ENCODE results near the gene PROM1. TPM values are rescaled to one million over a fixed set of nuclear protein-coding genes. Genes with fewer than 3 reads are reported as not detected.

PROM1 gene
- total and polyA plus RNA-seq, 2 of the 4 experiments (the other 2 are of a cell fraction), result not detected

DNA sequence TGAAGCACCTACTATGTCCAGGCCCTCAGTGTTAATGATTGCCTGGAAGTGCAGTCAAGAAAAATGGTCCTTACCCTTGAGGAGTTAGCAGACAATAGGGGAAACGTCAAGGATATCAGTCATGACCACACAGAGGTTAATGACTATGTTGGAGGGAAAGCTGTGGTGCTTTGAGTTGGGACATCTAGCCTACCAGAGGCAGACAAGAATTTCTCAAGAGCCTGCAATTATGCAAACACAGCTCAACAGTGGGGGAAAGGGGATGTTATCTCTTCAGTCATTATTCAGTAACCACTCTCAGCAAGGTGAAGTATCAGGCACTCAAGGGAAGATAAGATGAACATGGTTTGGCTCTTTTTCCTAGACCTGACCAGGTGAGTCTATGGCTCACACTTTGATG is 138.3 kb downstream of the PROM1 start:
- Histone ChIP-seq H3K9me1 (ENCODE audit: insufficient read depth, low read length) (no peaks in the 10 kb centered on the region), H3K4me3 (ENCODE audit: insufficient read depth, low read depth, low read length) (no peak overlapping the region), H3K4me2 (ENCODE audit: low read depth, low read length) (no peak overlapping the region), H2BK120ac (ENCODE audit: low read depth, low read length) (no peak overlapping the region), H2AFZ (replicated peaks; ENCODE audit: low read length, poor library complexity) (no peak overlapping the region), H3K27ac (ENCODE audit: insufficient read depth, low read length) (no peak overlapping the region), H3K36me3 (ENCODE audit: control insufficient read depth, insufficient read depth, low read length) (no peaks in the 10 kb centered on the region), H4K8ac (ENCODE audit: low read depth in 2 of 2, low read length in 2 of 2) (no peak overlapping the region), H2BK15ac (ENCODE audit: low read depth, low read length) (no peak overlapping the region), H3K79me1 (ENCODE audit: low read depth in 1 of 2, low read length in 2 of 2) (no peaks in the 10 kb centered on the region), H3K9me3 (ENCODE audit: control insufficient read depth, insufficient read depth, low read length) (no peaks in the 10 kb centered on the region), H3K14ac (replicated peaks; ENCODE audit: low read depth, low read length) (no peak overlapping the region), H4K91ac (ENCODE audit: insufficient read depth, low read depth, low read length) (no peak overlapping the region), H3K4me1 (ENCODE audit: control insufficient read depth, insufficient read depth, low read length) (no peaks in the 10 kb centered on the region), H3K23ac (ENCODE audit: low read depth, low read length) (no peak overlapping the region), H2AK5ac (ENCODE audit: low read depth, low read length) (no peak overlapping the region), H3K4ac (ENCODE audit: low read depth, low read length) (no peak overlapping the region), H4K5ac (ENCODE audit: low read depth, low read length) (no peak overlapping the region), H3K18ac (ENCODE audit: low read depth, low read length) (no peak overlapping the region), H3K27me3 (ENCODE audit: control insufficient read depth, insufficient read depth, low read length) (peaks cover 14% of the 10 kb centered on the region), H4K20me1 (ENCODE audit: insufficient read depth, low read length) (no peaks in the 10 kb centered on the region), H2BK20ac (ENCODE audit: low read depth, low read length) (no peak overlapping the region), H3K56ac (ENCODE audit: extremely low read depth, insufficient read depth, low read length) (no peak overlapping the region), H2BK5ac (ENCODE audit: low read depth, low read length, poor library complexity, severe bottlenecking) (no peak overlapping the region), H3K9ac (ENCODE audit: low read depth, low read length) (no peak overlapping the region), H2AK9ac (replicated peaks; ENCODE audit: low read depth, low read length, poor library complexity) (no peak overlapping the region)
- in situ Hi-C loops (cut with MboI; ENCODE audit: low sequenced_read_pairs), result loop anchor here (10.0 kb wide), 1 partner anchor 471 kb away; no protein-coding TSS in a partner anchor
- BruUV-seq (replicated peaks), result no TSS peak
- intact Hi-C loops (cut with micrococcal nuclease), result no loop called here
- dilution Hi-C loops (cut with HindIII; ENCODE audit: low sequenced_read_pairs, unreplicated experiment), result no loop called here
- ATAC-seq (ENCODE audit: low read depth), result no peak
- WGBS, 2 experiments (ENCODE audit: extremely low coverage in 2 of 2, insufficient read length in 1 of 2), result no CpG with 5 or more reads among the region's 1 CpG
- TF ChIP-seq NFE2L2 (IDR thresholded peaks at IDR 0.05; ENCODE audit: low read depth, low read length), result no peak
- TF ChIP-seq CHD1 (IDR thresholded peaks at IDR 0.05; ENCODE audit: low read depth, low read length), result no peak
- TF ChIP-seq RCOR1 (IDR thresholded peaks at IDR 0.05; ENCODE audit: insufficient replicate concordance, low read length), result no peak
- TF ChIP-seq RAD21 (IDR thresholded peaks at IDR 0.05; ENCODE audit: low read length), result no peak
- TF ChIP-seq SMC3 (IDR thresholded peaks at IDR 0.05; ENCODE audit: low read depth, low read length), result no peak
- TF ChIP-seq FOS (IDR thresholded peaks at IDR 0.05; ENCODE audit: low read depth, low read length), result no peak
- TF ChIP-seq POLR2A (IDR thresholded peaks at IDR 0.05; ENCODE audit: low read depth, low read length), result no peak
- TF ChIP-seq, protein P1, sequence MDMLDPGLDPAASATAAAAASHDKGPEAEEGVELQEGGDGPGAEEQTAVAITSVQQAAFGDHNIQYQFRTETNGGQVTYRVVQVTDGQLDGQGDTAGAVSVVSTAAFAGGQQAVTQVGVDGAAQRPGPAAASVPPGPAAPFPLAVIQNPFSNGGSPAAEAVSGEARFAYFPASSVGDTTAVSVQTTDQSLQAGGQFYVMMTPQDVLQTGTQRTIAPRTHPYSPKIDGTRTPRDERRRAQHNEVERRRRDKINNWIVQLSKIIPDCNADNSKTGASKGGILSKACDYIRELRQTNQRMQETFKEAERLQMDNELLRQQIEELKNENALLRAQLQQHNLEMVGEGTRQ (IDR thresholded peaks at IDR 0.05; ENCODE audit: low read depth, low read length), result no peak
- TF ChIP-seq, protein P2, sequence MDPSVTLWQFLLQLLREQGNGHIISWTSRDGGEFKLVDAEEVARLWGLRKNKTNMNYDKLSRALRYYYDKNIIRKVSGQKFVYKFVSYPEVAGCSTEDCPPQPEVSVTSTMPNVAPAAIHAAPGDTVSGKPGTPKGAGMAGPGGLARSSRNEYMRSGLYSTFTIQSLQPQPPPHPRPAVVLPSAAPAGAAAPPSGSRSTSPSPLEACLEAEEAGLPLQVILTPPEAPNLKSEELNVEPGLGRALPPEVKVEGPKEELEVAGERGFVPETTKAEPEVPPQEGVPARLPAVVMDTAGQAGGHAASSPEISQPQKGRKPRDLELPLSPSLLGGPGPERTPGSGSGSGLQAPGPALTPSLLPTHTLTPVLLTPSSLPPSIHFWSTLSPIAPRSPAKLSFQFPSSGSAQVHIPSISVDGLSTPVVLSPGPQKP (IDR thresholded peaks at IDR 0.05; ENCODE audit: borderline replicate concordance, low read depth, low read length), result no peak
- TF ChIP-seq CEBPB (IDR thresholded peaks at IDR 0.05; ENCODE audit: low read depth, low read length), result no peak
- no peak for TF ChIP-seq MXI1 (IDR thresholded peaks at IDR 0.05; ENCODE audit: borderline replicate concordance, low read depth, low read length)
- TF ChIP-seq MAZ (IDR thresholded peaks at IDR 0.05; ENCODE audit: borderline replicate concordance, low read depth, low read length), result no peak
- TF ChIP-seq RFX5 (IDR thresholded peaks at IDR 0.05; ENCODE audit: low read depth, low read length), result no peak
- TF ChIP-seq CTCF (conservative IDR thresholded peaks at IDR 0.05; ENCODE audit: low read depth, low read length), result no peak
- TF ChIP-seq MAFK (IDR thresholded peaks at IDR 0.05; ENCODE audit: low read depth, low read length), result no peak
- TF ChIP-seq BHLHE40 (IDR thresholded peaks at IDR 0.05; ENCODE audit: low read depth, low read length), result no peak
- ChIA-PET POLR2A (ENCODE audit: unreplicated experiment) (no interaction called here), CTCF (no interaction called here)
- DNase-seq, result no peak
